HCT116 (cell line): ENCODE data around the gene PHLDB3. TPM values are rescaled to one million over a fixed set of nuclear protein-coding genes. Genes with fewer than 3 reads are reported as not detected.

Experiments used
- ATAC-seq: fragments of 200-7000 bp; cut with Tn5 transposase; 2 replicates; pipeline ENCODE4 v1.9.1; 2020; ENCODE audit warnings: mild to moderate bottlenecking, moderate library complexity
- BruUV-seq: library from RNA; stranded (reverse); fragments of 400-500 nt; replicated peaks from 2 replicates; lab custom pipeline; 2021; lab: Mats Ljungman, UMichigan
- CTCF ChIA-PET: fragments of 300-600 bp; sonication (Branson Sonifier 250); formaldehyde crosslinking; loops from one replicate; lab custom pipeline; 2021; ENCODE audit warnings: antibody characterized with exemption; lab: Charles Lee
- POLR2A ChIA-PET: fragments of 300-600, 350-600 bp; sonication (Branson Sonifier 250); formaldehyde crosslinking; loops from one replicate; lab custom pipeline; 2021; ENCODE audit warnings: antibody characterized with exemption; lab: Charles Lee
- RAD21 ChIA-PET, 2 experiments: fragments of 300-600 bp; sonication (Branson Sonifier 250); formaldehyde crosslinking; loops; one replicate each; lab custom pipeline; 2023; ENCODE audit warnings: low total read pairs in 2 of 2; ENCODE audit not compliant: uncharacterized antibody in 2 of 2, unreplicated experiment in 2 of 2, low non-redundant PET in 1 of 2; lab: Charles Lee
- DNase-seq: peaks from one replicate; pipeline ENCODE4 v3.0.0-alpha.2; 2010; ENCODE audit warnings: low read depth, low spot score
- H2AFZ ChIP-seq: fragments of 200-600 bp; shearing (Covaris generic), sonication (generic); 2 replicates; pipeline ENCODE4 v1.6.1; 2017; ENCODE audit warnings: low read depth, mixed run types, mixed read lengths, antibody characterized with exemption, low read length; ENCODE audit not compliant: poor library complexity, severe bottlenecking
- H3K27ac ChIP-seq: 2 replicates; pipeline ENCODE4 v1.5.1; 2012; ENCODE audit warnings: low read depth, low read length
- H3K27me3 ChIP-seq: fragments of 200-600 bp; sonication (generic); 2 replicates; pipeline ENCODE4 v1.6.1; 2016; ENCODE audit warnings: mixed run types, low read length, mixed read lengths; ENCODE audit not compliant: insufficient read depth
- H3K36me3 ChIP-seq, 2 experiments: fragments of 200-500 bp in 1 of 2; fragments of 200-600 bp in 1 of 2; sonication (Bioruptor generic) in 1 of 2; sonication (generic) in 1 of 2; 2 replicates each; pipeline versions ENCODE4 v1.5.1 to v1.6.1; 2014 to 2016; ENCODE audit warnings: low read length in 2 of 2, inconsistent platforms in 1 of 2, mixed read lengths in 1 of 2, mixed run types in 1 of 2; ENCODE audit not compliant: insufficient read depth in 2 of 2, control insufficient read depth in 1 of 2
- H3K4me1 ChIP-seq, 2 experiments: fragments of 200-600 bp in 1 of 2; sonication (generic) in 1 of 2; 2 replicates each; pipeline versions ENCODE4 v1.5.1 to v1.6.1; 2012 to 2017; ENCODE audit warnings: low read length in 2 of 2, inconsistent platforms in 1 of 2, mild to moderate bottlenecking in 1 of 2, mixed read lengths in 1 of 2, mixed run types in 1 of 2, moderate library complexity in 1 of 2; ENCODE audit not compliant: insufficient read depth in 2 of 2, control insufficient read depth in 1 of 2
- H3K4me2 ChIP-seq: fragments of 200-600 bp; sonication (generic); 2 replicates; pipeline ENCODE4 v1.6.1; 2017; ENCODE audit warnings: mixed run types, low read length, mixed read lengths
- H3K4me3 ChIP-seq, 2 experiments: fragments of 200-600 bp in 1 of 2; sonication (generic) in 1 of 2; replicated peaks in 1 of 2; 2 replicates each; pipeline ENCODE4 v1.5.1; 2011 to 2016; ENCODE audit warnings: low read length in 2 of 2, control low read depth in 1 of 2, low read depth in 1 of 2, mild to moderate bottlenecking in 1 of 2, mixed read lengths in 1 of 2, mixed run types in 1 of 2
- H3K79me2 ChIP-seq: fragments of 200-600 bp; sonication (generic); 2 replicates; pipeline ENCODE4 v1.6.1; 2017; ENCODE audit warnings: mild to moderate bottlenecking, mixed run types, low read length, moderate library complexity, mixed read lengths; ENCODE audit not compliant: insufficient read depth
- H3K9ac ChIP-seq: fragments of 200-600 bp; sonication (generic); 2 replicates; pipeline ENCODE4 v1.6.1; 2016; ENCODE audit warnings: low read length, mixed read lengths
- H3K9me2 ChIP-seq: fragments of 200-600 bp; sonication (generic), shearing (Covaris generic); 2 replicates; pipeline ENCODE4 v1.6.1; 2017; ENCODE audit warnings: mixed run types, mild to moderate bottlenecking, moderate library complexity; ENCODE audit not compliant: insufficient read depth
- H3K9me3 ChIP-seq, 2 experiments: fragments of 200-500 bp in 1 of 2; fragments of 200-600 bp in 1 of 2; sonication (Bioruptor generic) in 1 of 2; sonication (generic) in 1 of 2; 2 replicates each; pipeline ENCODE4 v1.6.1; 2014 to 2017; ENCODE audit warnings: low read length in 2 of 2, mixed read lengths in 2 of 2, inconsistent platforms in 1 of 2, low read depth in 1 of 2, mild to moderate bottlenecking in 1 of 2, mixed run types in 1 of 2, moderate library complexity in 1 of 2; ENCODE audit not compliant: control insufficient read depth in 1 of 2, insufficient read depth in 1 of 2
- H4K20me1 ChIP-seq: fragments of 200-600 bp; sonication (generic), shearing (Covaris generic); 2 replicates; pipeline ENCODE4 v1.6.1; 2017; ENCODE audit warnings: mixed run types, mild to moderate bottlenecking, moderate library complexity; ENCODE audit not compliant: insufficient read depth
- CBX3 ChIP-seq: IDR thresholded peaks from 2 replicates; pipeline ENCODE4 v1.6.1; 2012; ENCODE audit warnings: low read depth
- CEBPB ChIP-seq: IDR thresholded peaks from 2 replicates; pipeline ENCODE4 v1.6.1; 2012; ENCODE audit warnings: low read depth
- ELF1 ChIP-seq: IDR thresholded peaks from 2 replicates; pipeline ENCODE4 v1.6.1; 2012; ENCODE audit warnings: low read depth, borderline replicate concordance
- EZH2 ChIP-seq: fragments of 200-600 bp; sonication (generic); IDR thresholded peaks from 2 replicates; pipeline ENCODE4 v1.6.1; 2017; ENCODE audit warnings: antibody characterized with exemption, mixed run types
- SP1 ChIP-seq: IDR thresholded peaks from 2 replicates; pipeline ENCODE4 v1.6.1; 2012; ENCODE audit warnings: low read depth
- intact Hi-C: fragments of 100-400 bp; cut with micrococcal nuclease; formaldehyde crosslinking; loops from 2 replicates; pipeline ENCODE4 v1.10.0; 2022
- total RNA-seq: library from RNA; stranded (reverse); gene quantifications from one replicate; pipeline ENCODE4 v1.2.1, GENCODE V29; 2021; ENCODE audit not compliant: unreplicated experiment
- TF ChIP-seq, protein P1 (sequence below), 3 experiments: fragments of 200-600 bp in 1 of 3; sonication (generic) in 1 of 3; IDR thresholded peaks in 2 of 3; conservative IDR thresholded peaks in 1 of 3; 2 replicates each; pipeline ENCODE4 v1.5.1; 2012 to 2017; ENCODE audit warnings: low read depth in 2 of 3, low read length in 2 of 3, antibody characterized with exemption in 1 of 3, borderline replicate concordance in 1 of 3, control low read depth in 1 of 3, mild to moderate bottlenecking in 1 of 3, mixed read lengths in 1 of 3, mixed run types in 1 of 3, moderate library complexity in 1 of 3; ENCODE audit not compliant: insufficient read depth in 1 of 3

PHLDB3 gene
- total RNA-seq, 1 experiment from 2014 or later: 15.5 TPM

DNA sequence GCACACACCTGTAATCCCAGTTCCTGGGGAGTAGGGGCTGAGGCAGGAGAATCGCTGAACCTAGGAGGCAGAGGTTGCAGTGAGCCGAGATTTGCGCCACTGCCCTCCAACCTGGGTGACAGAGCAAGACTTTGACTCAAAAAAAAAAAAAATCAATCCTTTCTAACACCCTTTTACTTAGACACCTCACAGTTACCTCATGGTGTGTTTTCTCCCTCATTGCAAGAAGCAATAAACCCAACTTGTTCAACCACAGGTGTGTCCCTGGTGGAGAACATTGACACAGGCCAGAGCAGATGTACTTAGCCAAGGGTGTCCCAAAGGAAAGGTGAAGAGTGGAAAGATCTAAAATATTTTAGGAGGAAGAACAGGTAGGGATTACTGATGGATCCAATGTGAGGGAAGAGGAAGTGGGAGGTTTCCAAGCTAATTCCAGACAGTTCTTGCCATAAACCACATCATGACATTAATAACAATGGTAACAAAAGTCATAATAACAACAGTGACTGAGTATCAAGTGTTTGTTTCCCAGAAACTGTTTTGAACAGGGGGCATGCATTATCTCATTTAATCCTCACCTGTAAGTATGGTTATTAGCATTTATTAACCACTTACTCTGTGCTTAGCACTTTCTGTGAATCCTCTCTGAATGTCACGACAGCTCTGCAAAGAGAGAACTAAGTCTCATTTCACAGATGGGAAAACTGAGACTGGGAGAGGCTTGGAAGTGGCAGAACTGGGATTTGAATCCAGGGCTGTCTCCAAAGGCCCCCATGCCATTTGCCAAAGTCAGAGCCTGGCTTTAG lies 36.0 kb downstream of the PHLDB3 start:
- Histone ChIP-seq H3K79me2 (no peaks in the 10 kb centered on the region), H3K9me3 (no peaks in the 10 kb centered on the region), H2AFZ (no peak overlapping the region), H3K4me3 (no peak overlapping the region), H4K20me1 (no peaks in the 10 kb centered on the region), H3K27me3 (no peaks in the 10 kb centered on the region), H3K4me2 (peak overlapping the region; percentile 43; the same call in 1 of the 2 replicates), H3K9ac (no peak overlapping the region), H3K4me1 (peaks cover 18 to 54% of the 10 kb centered on the region in 2 experiments), H3K9me2 (no peaks in the 10 kb centered on the region), H3K36me3 (no peaks in the 10 kb centered on the region), H3K27ac (no peak overlapping the region)
- TF ChIP-seq EZH2 (no peak), CBX3 (no peak), CEBPB (no peak), ELF1 (no peak)
- TF ChIP-seq, protein P1, sequence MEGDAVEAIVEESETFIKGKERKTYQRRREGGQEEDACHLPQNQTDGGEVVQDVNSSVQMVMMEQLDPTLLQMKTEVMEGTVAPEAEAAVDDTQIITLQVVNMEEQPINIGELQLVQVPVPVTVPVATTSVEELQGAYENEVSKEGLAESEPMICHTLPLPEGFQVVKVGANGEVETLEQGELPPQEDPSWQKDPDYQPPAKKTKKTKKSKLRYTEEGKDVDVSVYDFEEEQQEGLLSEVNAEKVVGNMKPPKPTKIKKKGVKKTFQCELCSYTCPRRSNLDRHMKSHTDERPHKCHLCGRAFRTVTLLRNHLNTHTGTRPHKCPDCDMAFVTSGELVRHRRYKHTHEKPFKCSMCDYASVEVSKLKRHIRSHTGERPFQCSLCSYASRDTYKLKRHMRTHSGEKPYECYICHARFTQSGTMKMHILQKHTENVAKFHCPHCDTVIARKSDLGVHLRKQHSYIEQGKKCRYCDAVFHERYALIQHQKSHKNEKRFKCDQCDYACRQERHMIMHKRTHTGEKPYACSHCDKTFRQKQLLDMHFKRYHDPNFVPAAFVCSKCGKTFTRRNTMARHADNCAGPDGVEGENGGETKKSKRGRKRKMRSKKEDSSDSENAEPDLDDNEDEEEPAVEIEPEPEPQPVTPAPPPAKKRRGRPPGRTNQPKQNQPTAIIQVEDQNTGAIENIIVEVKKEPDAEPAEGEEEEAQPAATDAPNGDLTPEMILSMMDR (IDR thresholded peaks at IDR 0.05 in 2 of 3, conservative IDR thresholded peaks at IDR 0.05 in 1 of 3; ENCODE audit: borderline replicate concordance in 1 of 3, insufficient read depth in 1 of 3, low read depth in 2 of 3, low read length in 2 of 3): no peak
- ChIA-PET RAD21 (no interaction called here), POLR2A (no interaction called here), CTCF (no interaction called here)
- no peak for DNase-seq
- intact Hi-C loops: no loop called here
- no TSS peak for BruUV-seq
- no peak for ATAC-seq

- H3K36me3 ChIP-seq: no peaks in the 10 kb centered on the region
- DNase-seq (no peak), ATAC-seq (no peak)
- no peaks in the 10 kb centered on the region for H3K9me3 ChIP-seq
- no peaks in the 10 kb centered on the region for H3K27me3 ChIP-seq
- peaks cover 21 to 60% of the 10 kb centered on the region in 2 experiments for H3K4me1 ChIP-seq
- H3K4me2 ChIP-seq: peak overlapping the region; percentile 43
- no peaks in the 10 kb centered on the region for H3K79me2 ChIP-seq
- H3K4me3 ChIP-seq: no peak overlapping the region
- RAD21 ChIA-PET: interaction anchor here in 1 of 2 experiments (0.6 kb wide), 1 partner anchor 19 kb away, joined by 3 read pairs; no protein-coding TSS in a partner anchor
- no peak for TF ChIP-seq SP1
- TF ChIP-seq CEBPB: 0 out of 2 replicates have a peak, but pooled peaks have one; percentile 18
- POLR2A ChIA-PET: interaction anchor here (0.7 kb wide), 1 partner anchor 204 kb away, joined by 3 read pairs; no protein-coding TSS in a partner anchor
- no peaks in the 10 kb centered on the region for H4K20me1 ChIP-seq
- no peaks in the 10 kb centered on the region for H3K9me2 ChIP-seq
- no peak overlapping the region for H3K27ac ChIP-seq
- intact Hi-C loops: no loop called here
- H2AFZ ChIP-seq: peak overlapping the region; percentile 63
- H3K9ac ChIP-seq: no peak overlapping the region
- no TSS peak for BruUV-seq
- CTCF ChIA-PET: no interaction called here
Measured at GRCh38 chr19:43467730-43468129, 36.8 kb downstream of the PHLDB3 start.
